Measurements from ENCODE around the gene TCN1. TPM values are rescaled to one million over a fixed set of nuclear protein-coding genes. Genes with fewer than 3 reads are reported as not detected.
A peak's percentile ranks its signal among the peaks of the same experiment; 100 is the strongest.
"Not testable (repeated sequence)": the region's sequence is repeated elsewhere in the genome, so short reads cannot be mapped to it uniquely, and the experiment has no call there.

Gene TCN1
- total and polyA plus RNA-seq, 2 donors from 2014 or later = 1.8 TPM; not detected in 1

DNA sequence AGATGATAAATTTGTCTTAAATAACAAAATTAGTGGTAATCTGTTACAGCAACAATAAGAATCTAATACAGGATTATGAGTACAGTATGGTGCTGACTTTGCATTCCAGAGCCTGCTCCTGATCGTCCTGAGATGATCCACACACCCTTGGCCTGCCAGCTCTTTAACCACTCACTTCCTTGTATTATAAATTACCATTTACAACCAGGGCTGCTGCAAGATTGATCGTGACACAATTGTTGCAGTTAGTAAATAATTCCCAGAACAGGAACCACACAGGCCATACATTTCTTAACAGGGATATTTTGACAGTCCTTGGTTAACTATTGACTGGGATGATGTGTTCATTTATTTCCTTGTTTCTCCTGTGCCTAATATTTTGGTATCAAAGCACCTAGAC lies 17.2 kb downstream of the TCN1 start:
- Histone ChIP-seq H3K4me1 (ENCODE audit: control insufficient read depth in 2 of 3, insufficient read depth in 2 of 3, low read depth in 1 of 3, low read length in 3 of 3) (peaks cover 0 to 2% (median 0%) of the 10 kb centered on the region in 3 donors), H3K27ac (ENCODE audit: low read depth in 2 of 2, low read length in 2 of 2) (no peak overlapping the region), H3K27me3 (ENCODE audit: control insufficient read depth, insufficient read depth, low read length) (no peaks in the 10 kb centered on the region), H3K9ac (ENCODE audit: low read length in 3 of 3) (no peak overlapping the region), H3K9me3 (ENCODE audit: control insufficient read depth in 2 of 3, insufficient read depth in 1 of 3, low read length in 3 of 3) (no peaks in the 10 kb centered on the region), H3K36me3 (ENCODE audit: control insufficient read depth in 2 of 3, insufficient read depth in 3 of 3, low read length in 3 of 3) (no peaks in the 10 kb centered on the region), H3K4me3 (ENCODE audit: low read length in 3 of 3) (no peak overlapping the region)
- DNase-seq = peak in 2 of 5 donors; percentile 29 to 40
- FAIRE-seq = no peak
- intact Hi-C loops (cut with DNase I) = no loop called here
- TF ChIP-seq, protein P1, sequence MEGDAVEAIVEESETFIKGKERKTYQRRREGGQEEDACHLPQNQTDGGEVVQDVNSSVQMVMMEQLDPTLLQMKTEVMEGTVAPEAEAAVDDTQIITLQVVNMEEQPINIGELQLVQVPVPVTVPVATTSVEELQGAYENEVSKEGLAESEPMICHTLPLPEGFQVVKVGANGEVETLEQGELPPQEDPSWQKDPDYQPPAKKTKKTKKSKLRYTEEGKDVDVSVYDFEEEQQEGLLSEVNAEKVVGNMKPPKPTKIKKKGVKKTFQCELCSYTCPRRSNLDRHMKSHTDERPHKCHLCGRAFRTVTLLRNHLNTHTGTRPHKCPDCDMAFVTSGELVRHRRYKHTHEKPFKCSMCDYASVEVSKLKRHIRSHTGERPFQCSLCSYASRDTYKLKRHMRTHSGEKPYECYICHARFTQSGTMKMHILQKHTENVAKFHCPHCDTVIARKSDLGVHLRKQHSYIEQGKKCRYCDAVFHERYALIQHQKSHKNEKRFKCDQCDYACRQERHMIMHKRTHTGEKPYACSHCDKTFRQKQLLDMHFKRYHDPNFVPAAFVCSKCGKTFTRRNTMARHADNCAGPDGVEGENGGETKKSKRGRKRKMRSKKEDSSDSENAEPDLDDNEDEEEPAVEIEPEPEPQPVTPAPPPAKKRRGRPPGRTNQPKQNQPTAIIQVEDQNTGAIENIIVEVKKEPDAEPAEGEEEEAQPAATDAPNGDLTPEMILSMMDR (IDR thresholded peaks at IDR 0.05; ENCODE audit: borderline replicate concordance, extremely low read depth, insufficient read depth) = no peak

DNA sequence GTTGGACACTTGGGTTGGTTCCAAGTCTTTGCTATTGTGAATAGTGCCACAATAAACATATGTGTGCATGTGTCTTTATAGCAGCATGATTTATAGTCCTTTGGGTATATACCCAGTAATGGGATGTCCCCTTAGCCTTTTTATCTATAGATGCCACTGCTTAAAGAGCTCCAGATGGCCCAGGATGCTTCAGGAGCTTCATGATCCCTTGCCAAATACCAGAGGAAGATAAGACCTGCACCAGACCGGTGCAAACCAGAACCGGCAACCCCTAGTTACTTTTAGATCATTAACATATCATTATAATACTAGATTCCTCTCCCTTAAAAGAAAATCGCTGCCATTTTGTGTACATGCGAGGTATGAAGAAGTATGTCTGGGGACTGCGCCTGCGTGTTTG lies 17.8 kb downstream of the TCN1 start:
- FAIRE-seq; intact Hi-C loops (cut with DNase I); H3K27ac ChIP-seq (ENCODE audit: low read depth in 2 of 2, low read length in 2 of 2): not testable (repeated sequence)

DNA sequence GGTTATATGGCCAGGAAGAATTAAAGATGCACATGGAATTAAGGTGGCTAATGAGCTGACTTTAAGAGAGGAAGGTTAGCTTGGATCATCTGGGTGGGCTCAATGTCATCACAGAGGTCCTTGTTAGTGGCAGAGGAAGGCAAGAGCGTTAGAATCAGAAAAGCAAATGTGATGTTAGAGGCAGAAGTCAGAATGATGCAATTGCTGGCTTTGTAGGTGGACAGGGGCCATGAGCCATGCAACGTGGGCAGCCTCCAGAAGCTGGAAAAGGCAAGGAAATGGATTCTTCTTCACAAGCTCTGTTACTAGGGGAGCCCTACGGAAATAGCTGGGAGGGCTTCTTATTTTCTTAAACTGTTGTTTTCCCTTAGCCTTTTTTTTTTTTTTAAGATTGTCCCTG lies 18.7 kb downstream of the TCN1 start:
- H3K36me3 ChIP-seq (ENCODE audit: control insufficient read depth in 2 of 3, insufficient read depth in 3 of 3, low read length in 3 of 3) = no peaks in the 10 kb centered on the region

More for the DNA sequence above, 17.8 kb downstream of the TCN1 start:
- not testable (repeated sequence) for H3K27me3 ChIP-seq (ENCODE audit: control insufficient read depth, insufficient read depth, low read length); H3K4me3 ChIP-seq (ENCODE audit: low read length in 3 of 3); H3K36me3 ChIP-seq (ENCODE audit: control insufficient read depth in 2 of 3, insufficient read depth in 3 of 3, low read length in 3 of 3); H3K9me3 ChIP-seq (ENCODE audit: control insufficient read depth in 2 of 3, insufficient read depth in 1 of 3, low read length in 3 of 3); H3K4me1 ChIP-seq (ENCODE audit: control insufficient read depth in 2 of 3, insufficient read depth in 2 of 3, low read depth in 1 of 3, low read length in 3 of 3); DNase-seq; H3K9ac ChIP-seq (ENCODE audit: low read length in 3 of 3)

DNA sequence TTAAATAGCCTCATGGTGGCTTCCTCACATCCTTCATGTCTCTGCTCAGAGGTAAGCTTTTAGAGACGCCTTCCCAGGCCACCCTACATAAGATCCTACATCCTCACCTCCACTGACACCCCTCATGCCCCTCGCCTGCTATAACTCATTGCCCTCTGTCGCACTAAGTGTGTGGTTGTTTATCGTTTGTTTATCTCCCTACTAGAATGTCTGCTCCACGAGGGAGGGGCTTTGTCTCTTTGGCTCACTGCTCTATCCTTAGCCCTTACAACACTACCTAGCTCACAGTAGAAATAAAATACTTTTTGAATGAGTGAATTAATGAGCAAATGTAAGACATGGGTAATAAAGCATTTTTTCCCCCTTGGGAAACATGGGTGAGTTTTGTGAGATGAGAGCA lies 19.7 kb downstream of the TCN1 start:
- no peak for DNase-seq
- Histone ChIP-seq H3K9me3 (ENCODE audit: control insufficient read depth in 2 of 3, insufficient read depth in 1 of 3, low read length in 3 of 3) (no peaks in the 10 kb centered on the region), H3K27me3 (ENCODE audit: control insufficient read depth, insufficient read depth, low read length) (no peaks in the 10 kb centered on the region), H3K4me1 (ENCODE audit: control insufficient read depth in 2 of 3, insufficient read depth in 2 of 3, low read depth in 1 of 3, low read length in 3 of 3) (peaks cover 0 to 2% (median 0%) of the 10 kb centered on the region in 3 donors), H3K27ac (ENCODE audit: low read depth in 2 of 2, low read length in 2 of 2) (no peak overlapping the region), H3K9ac (ENCODE audit: low read length in 3 of 3) (no peak overlapping the region), H3K36me3 (ENCODE audit: control insufficient read depth in 2 of 3, insufficient read depth in 3 of 3, low read length in 3 of 3) (no peaks in the 10 kb centered on the region), H3K4me3 (ENCODE audit: low read length in 3 of 3) (no peak overlapping the region)
- FAIRE-seq = no peak
- TF ChIP-seq, protein P1 (IDR thresholded peaks at IDR 0.05; ENCODE audit: borderline replicate concordance, extremely low read depth, insufficient read depth) = no peak
- intact Hi-C loops (cut with DNase I) = no loop called here

More for the DNA sequence above, 18.7 kb downstream of the TCN1 start:
- no peaks in the 10 kb centered on the region for H3K9me3 ChIP-seq (ENCODE audit: control insufficient read depth in 2 of 3, insufficient read depth in 1 of 3, low read length in 3 of 3)
- DNase-seq (no peak), FAIRE-seq (no peak)
- H3K27ac ChIP-seq (ENCODE audit: low read depth in 2 of 2, low read length in 2 of 2) = no peak overlapping the region
- H3K4me1 ChIP-seq (ENCODE audit: control insufficient read depth in 2 of 3, insufficient read depth in 2 of 3, low read depth in 1 of 3, low read length in 3 of 3) = peaks cover 0 to 2% (median 0%) of the 10 kb centered on the region in 3 donors
- intact Hi-C loops (cut with DNase I) = no loop called here
- H3K4me3 ChIP-seq (ENCODE audit: low read length in 3 of 3) = no peak overlapping the region
- H3K27me3 ChIP-seq (ENCODE audit: control insufficient read depth, insufficient read depth, low read length) = no peaks in the 10 kb centered on the region
- TF ChIP-seq, protein P1 (IDR thresholded peaks at IDR 0.05; ENCODE audit: borderline replicate concordance, extremely low read depth, insufficient read depth) = no peak
- no peak overlapping the region for H3K9ac ChIP-seq (ENCODE audit: low read length in 3 of 3)

Measured in kidney (tissue), 14 donors.